DND-41 (cell line): Measurements from ENCODE around the gene TAF15.

ENCODE experiments used
- EZH2 ChIP-seq: IDR thresholded peaks from 3 replicates; pipeline ENCODE4 v1.6.1; 2012; ENCODE audit warnings: borderline replicate concordance, low read depth, mild to moderate bottlenecking, moderate library complexity, low read length, inconsistent platforms; ENCODE audit not compliant: severe bottlenecking
- TF ChIP-seq, protein P1 (sequence below): IDR thresholded peaks from 2 replicates; pipeline ENCODE4 v1.5.1; 2012; ENCODE audit warnings: borderline replicate concordance, low read length, moderate library complexity, mild to moderate bottlenecking; ENCODE audit not compliant: poor library complexity, severe bottlenecking; ENCODE audit errors: extremely low read depth

GRCh38 chr17:35875800-35876139 lies 66.5 kb downstream of the TAF15 start:
- TF ChIP-seq, protein P1, sequence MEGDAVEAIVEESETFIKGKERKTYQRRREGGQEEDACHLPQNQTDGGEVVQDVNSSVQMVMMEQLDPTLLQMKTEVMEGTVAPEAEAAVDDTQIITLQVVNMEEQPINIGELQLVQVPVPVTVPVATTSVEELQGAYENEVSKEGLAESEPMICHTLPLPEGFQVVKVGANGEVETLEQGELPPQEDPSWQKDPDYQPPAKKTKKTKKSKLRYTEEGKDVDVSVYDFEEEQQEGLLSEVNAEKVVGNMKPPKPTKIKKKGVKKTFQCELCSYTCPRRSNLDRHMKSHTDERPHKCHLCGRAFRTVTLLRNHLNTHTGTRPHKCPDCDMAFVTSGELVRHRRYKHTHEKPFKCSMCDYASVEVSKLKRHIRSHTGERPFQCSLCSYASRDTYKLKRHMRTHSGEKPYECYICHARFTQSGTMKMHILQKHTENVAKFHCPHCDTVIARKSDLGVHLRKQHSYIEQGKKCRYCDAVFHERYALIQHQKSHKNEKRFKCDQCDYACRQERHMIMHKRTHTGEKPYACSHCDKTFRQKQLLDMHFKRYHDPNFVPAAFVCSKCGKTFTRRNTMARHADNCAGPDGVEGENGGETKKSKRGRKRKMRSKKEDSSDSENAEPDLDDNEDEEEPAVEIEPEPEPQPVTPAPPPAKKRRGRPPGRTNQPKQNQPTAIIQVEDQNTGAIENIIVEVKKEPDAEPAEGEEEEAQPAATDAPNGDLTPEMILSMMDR, result no peak
- no peak for TF ChIP-seq EZH2
